Measurements from ENCODE around the gene TFPT. TPM values are rescaled to one million over a fixed set of nuclear protein-coding genes. Genes with fewer than 3 reads are reported as not detected.
A peak's percentile ranks its signal among the peaks of the same experiment; 100 is the strongest.

TFPT gene
- polyA plus RNA-seq (ENCODE audit: insufficient read length), result 13.5 TPM

- DNase-seq (ENCODE audit: low read depth), result peak; percentile 98
Observed at GRCh38 chr19:54115109-54116063, at the start of gene TFPT, which contains the start of gene PRPF31. TSS of gene TFPT (minus strand) at chr19:54115657. CDS start at chr19:54115269, 388 bp downstream. TSS of gene PRPF31 (plus strand) at chr19:54115754. CDS start at chr19:54118279, 2,525 bp downstream.

GRCh38 chr19:54165222-54165621 lies 49.8 kb upstream of the TFPT start:
- no peak for DNase-seq (ENCODE audit: low read depth)

- no peak for DNase-seq (ENCODE audit: low read depth)
Observed at GRCh38 chr19:54164369-54165068, 49.1 kb upstream of the TFPT start.

GRCh38 chr19:54162884-54163283 lies 47.4 kb upstream of the TFPT start:
- DNase-seq (ENCODE audit: low read depth), result no peak

- no peak for DNase-seq (ENCODE audit: low read depth)
Observed at GRCh38 chr19:54162241-54162805, 46.9 kb upstream of the TFPT start.

- DNase-seq (ENCODE audit: low read depth), result no peak
Observed at GRCh38 chr19:54160854-54161253, 45.4 kb upstream of the TFPT start.

- no peak for DNase-seq (ENCODE audit: low read depth)
Observed at GRCh38 chr19:54160182-54160811, 44.8 kb upstream of the TFPT start.

GRCh38 chr19:54159352-54160181 lies 44.1 kb upstream of the TFPT start, which contains the start of gene LENG1:
TSS of gene LENG1 (minus strand) at chr19:54159721. CDS start at chr19:54159695, 26 bp downstream.
- peak; percentile 100 for DNase-seq (ENCODE audit: low read depth)

- no peak for DNase-seq (ENCODE audit: low read depth)
Observed at GRCh38 chr19:54158812-54159351, 43.4 kb upstream of the TFPT start.

- no peak for DNase-seq (ENCODE audit: low read depth)
Observed at GRCh38 chr19:54156953-54157352, 41.5 kb upstream of the TFPT start.

GRCh38 chr19:54156490-54156889 lies 41.0 kb upstream of the TFPT start:
- DNase-seq (ENCODE audit: low read depth), result no peak

- no peak for DNase-seq (ENCODE audit: low read depth)
Observed at GRCh38 chr19:54155694-54156093, 40.2 kb upstream of the TFPT start.

- no peak for DNase-seq (ENCODE audit: low read depth)
Observed at GRCh38 chr19:54154603-54155345, 39.3 kb upstream of the TFPT start.

- DNase-seq (ENCODE audit: low read depth), result no peak
Observed at GRCh38 chr19:54153731-54154326, 38.4 kb upstream of the TFPT start.

- DNase-seq (ENCODE audit: low read depth), result no peak
Observed at GRCh38 chr19:54152878-54153524, 37.5 kb upstream of the TFPT start.

GRCh38 chr19:54152267-54152666 lies 36.8 kb upstream of the TFPT start:
- DNase-seq (ENCODE audit: low read depth), result no peak

GRCh38 chr19:54151362-54152035 lies 36.0 kb upstream of the TFPT start:
- no peak for DNase-seq (ENCODE audit: low read depth)

Data from forelimb muscle (tissue), 1 donor.